ENCODE data around the gene TMEM140. TPM values are rescaled to one million over a fixed set of nuclear protein-coding genes. Genes with fewer than 3 reads are reported as not detected.

TMEM140 gene
- total and polyA plus RNA-seq, 8 donors, result 2.7 to 14.3 (median 4.7) TPM

DNA sequence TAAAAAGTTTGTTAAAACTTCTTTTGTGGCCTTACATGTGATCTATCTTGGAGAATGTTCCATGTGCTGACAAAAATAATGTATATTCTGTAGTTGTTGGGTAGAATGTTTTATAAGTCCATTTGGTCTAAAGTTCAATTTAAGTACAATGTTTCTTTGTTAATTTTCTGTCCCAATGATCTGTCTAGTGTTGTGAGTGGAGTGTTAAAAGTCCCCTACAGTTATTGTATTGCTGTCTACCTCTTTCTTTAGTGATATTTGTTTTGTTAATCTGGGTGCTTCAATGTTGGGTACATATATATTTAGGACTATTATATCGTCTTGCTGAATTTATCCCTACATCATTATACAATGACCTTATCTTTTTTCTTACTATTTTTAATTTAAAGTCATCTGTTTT, 6.9 kb downstream of the TMEM140 start:
- no peak for ATAC-seq
- intact Hi-C loops (cut with DNase I), result no loop called here

DNA sequence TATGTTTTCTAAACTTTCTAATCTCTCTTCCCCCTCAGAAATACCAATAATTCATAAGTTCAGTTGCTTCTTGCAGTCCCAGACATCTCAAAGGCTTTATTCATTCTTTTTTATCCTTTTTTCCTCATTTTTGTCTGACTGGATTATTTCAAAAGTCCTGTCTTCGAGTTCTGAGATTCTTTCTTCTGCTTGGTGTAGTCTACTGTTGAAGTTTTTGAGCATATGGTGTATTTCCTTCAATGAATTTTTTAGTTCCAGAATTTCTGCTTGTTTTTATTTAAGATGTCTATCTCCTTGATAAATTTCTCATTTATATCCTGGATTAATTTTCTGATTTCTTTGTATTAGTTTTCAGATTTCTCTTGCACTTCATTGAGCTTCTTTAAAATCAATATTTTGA, 8.4 kb downstream of the TMEM140 start:
- ATAC-seq, result no peak
- 73 to 91% methylated on average over 1 of the region's 1 CpG for whole genome bisulfite sequencing, 2 donors
- intact Hi-C loops (cut with DNase I), result no loop called here

More for the DNA sequence above, 6.9 kb downstream of the TMEM140 start:
- TF ChIP-seq, protein P1, sequence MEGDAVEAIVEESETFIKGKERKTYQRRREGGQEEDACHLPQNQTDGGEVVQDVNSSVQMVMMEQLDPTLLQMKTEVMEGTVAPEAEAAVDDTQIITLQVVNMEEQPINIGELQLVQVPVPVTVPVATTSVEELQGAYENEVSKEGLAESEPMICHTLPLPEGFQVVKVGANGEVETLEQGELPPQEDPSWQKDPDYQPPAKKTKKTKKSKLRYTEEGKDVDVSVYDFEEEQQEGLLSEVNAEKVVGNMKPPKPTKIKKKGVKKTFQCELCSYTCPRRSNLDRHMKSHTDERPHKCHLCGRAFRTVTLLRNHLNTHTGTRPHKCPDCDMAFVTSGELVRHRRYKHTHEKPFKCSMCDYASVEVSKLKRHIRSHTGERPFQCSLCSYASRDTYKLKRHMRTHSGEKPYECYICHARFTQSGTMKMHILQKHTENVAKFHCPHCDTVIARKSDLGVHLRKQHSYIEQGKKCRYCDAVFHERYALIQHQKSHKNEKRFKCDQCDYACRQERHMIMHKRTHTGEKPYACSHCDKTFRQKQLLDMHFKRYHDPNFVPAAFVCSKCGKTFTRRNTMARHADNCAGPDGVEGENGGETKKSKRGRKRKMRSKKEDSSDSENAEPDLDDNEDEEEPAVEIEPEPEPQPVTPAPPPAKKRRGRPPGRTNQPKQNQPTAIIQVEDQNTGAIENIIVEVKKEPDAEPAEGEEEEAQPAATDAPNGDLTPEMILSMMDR (IDR thresholded peaks at IDR 0.05), result no peak
- H3K36me3 ChIP-seq, result no peaks in the 10 kb centered on the region
- no peaks in the 10 kb centered on the region for H3K27me3 ChIP-seq
- FAIRE-seq (no peak), DNase-seq (no peak)
- H3K4me1 ChIP-seq, result peaks cover 0 to 8% (median 7%) of the 10 kb centered on the region in 3 donors
- H3K9me3 ChIP-seq, result no peaks in the 10 kb centered on the region
- 79 to 83% methylated on average over 1 of the region's 1 CpG for WGBS, 2 donors
- no peak overlapping the region for H3K4me3 ChIP-seq
- no peak overlapping the region for H3K27ac ChIP-seq

DNA sequence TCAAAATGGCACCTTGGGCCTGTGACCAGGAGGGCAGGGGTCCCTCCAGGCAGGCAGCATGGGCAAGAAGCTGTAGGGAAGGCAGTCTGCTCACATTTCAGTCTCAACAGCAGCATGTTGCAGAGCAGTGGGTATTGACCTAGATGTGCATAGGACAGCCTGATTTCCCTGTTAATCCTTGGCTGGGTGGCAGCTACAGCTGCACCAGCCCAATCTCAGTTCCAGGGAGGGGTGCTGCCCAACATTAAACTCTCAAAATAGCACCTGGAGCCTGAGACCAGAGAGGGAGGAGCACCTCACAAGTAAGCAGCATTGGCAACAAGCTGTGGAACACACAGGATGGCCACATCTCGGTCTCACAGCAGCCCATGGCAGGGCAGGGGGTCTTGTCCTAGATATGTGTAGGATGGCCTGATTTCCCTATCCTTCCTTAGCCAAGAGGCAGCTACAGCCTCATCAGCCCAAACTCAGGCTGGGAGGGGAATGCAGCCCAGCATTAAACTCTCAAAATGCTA, 10.3 kb downstream of the TMEM140 start:
- WGBS, 2 donors, result 100% methylated on average over 1 of the region's 1 CpG

More for the DNA sequence above, 8.4 kb downstream of the TMEM140 start:
- TF ChIP-seq, protein P1 (IDR thresholded peaks at IDR 0.05), result no peak
- H3K27me3 ChIP-seq, result no peaks in the 10 kb centered on the region
- FAIRE-seq (no peak), DNase-seq (no peak)
- H3K9me3 ChIP-seq, result no peaks in the 10 kb centered on the region
- H3K4me1 ChIP-seq, result peaks cover 0 to 19% (median 6%) of the 10 kb centered on the region in 3 donors
- no peak overlapping the region for H3K4me3 ChIP-seq
- H3K36me3 ChIP-seq, result no peaks in the 10 kb centered on the region
- H3K27ac ChIP-seq, result no peak overlapping the region

DNA sequence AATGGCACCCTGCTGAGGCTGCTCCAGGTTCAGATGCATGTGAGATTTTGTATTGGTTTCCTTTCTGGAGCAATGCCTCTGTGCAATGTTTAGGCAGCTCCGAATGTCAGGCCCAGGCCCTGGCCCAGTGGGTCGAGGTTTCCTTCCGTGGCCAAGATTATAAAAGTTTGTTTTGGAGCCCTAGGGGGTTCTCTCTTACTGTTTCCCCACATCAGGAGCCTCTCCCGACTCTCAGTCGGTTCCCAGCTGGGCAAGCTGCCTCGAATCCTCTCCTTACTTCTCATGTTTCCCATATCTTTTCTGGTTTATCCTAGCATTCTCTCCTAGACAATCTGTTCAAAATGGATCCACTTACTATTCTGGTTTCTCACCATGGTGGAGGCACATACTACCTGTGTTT, 11.0 kb downstream of the TMEM140 start:
- intact Hi-C loops (cut with DNase I), result no loop called here

More for the DNA sequence above, 10.3 kb downstream of the TMEM140 start:
- TF ChIP-seq, protein P1 (IDR thresholded peaks at IDR 0.05), result no peak
- Histone ChIP-seq H3K27me3 (no peaks in the 10 kb centered on the region), H3K4me1 (peaks cover 0 to 24% (median 6%) of the 10 kb centered on the region in 3 donors), H3K27ac (no peak overlapping the region), H3K9me3 (no peaks in the 10 kb centered on the region), H3K4me3 (no peak overlapping the region), H3K36me3 (no peaks in the 10 kb centered on the region)
- ATAC-seq (no peak), FAIRE-seq (no peak), DNase-seq (no peak)
- intact Hi-C loops (cut with DNase I), result no loop called here

More for the DNA sequence above, 11.0 kb downstream of the TMEM140 start:
- Histone ChIP-seq H3K27ac (no peak overlapping the region), H3K4me1 (peaks cover 0 to 24% (median 6%) of the 10 kb centered on the region in 3 donors), H3K36me3 (no peaks in the 10 kb centered on the region), H3K27me3 (no peaks in the 10 kb centered on the region), H3K4me3 (no peak overlapping the region), H3K9me3 (no peaks in the 10 kb centered on the region)
- FAIRE-seq (no peak), DNase-seq (no peak), ATAC-seq (no peak)
- TF ChIP-seq, protein P1 (IDR thresholded peaks at IDR 0.05), result no peak
- 87 to 88% methylated on average over 6 of the region's 6 CpGs for WGBS, 2 donors
